Neural progenitor cell (in vitro differentiated cells): ENCODE results near the gene VAV3.

ENCODE experiments used
- CTCF ChIP-seq: fragments of 200-600 bp; sonication (generic); IDR thresholded peaks from 2 replicates; pipeline ENCODE4 v1.5.1; 2017; ENCODE audit warnings: antibody characterized with exemption, mild to moderate bottlenecking
- EZH2 ChIP-seq: fragments of 200-600 bp; sonication (generic); IDR thresholded peaks from 2 replicates; pipeline ENCODE4 v1.6.1; 2017; ENCODE audit warnings: antibody characterized with exemption, mild to moderate bottlenecking, moderate library complexity

DNA sequence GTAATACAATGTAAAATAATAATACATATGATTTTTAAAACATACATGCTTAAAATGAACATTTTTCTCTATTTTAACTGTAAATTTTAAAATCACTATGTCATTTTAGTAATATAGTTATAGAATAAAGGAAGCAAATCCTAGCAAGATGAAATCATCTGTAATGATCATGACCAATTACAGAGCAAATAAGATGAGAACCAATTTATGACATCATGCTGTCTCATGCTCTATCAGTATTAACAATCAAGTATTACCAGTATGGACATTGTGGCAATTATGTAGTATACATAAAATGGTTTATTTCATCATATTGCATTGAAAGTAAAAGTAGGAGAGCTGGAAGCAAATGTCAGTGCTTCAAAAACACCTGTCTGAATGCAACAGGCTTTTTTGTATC is 255.0 kb downstream of the VAV3 start:
- TF ChIP-seq CTCF (no peak), EZH2 (no peak)
